ENCODE data around the gene BAD. TPM values are rescaled to one million over a fixed set of nuclear protein-coding genes. Genes with fewer than 3 reads are reported as not detected.
A peak's percentile ranks its signal among the peaks of the same experiment; 100 is the strongest.

Gene BAD
- total RNA-seq, 1 donor from 2014 or later: 36.0 TPM

GRCh38 chr11:64297699-64298358, 13.4 kb upstream of the BAD start:
- no peak for DNase-seq (ENCODE audit: low spot score)
- ATAC-seq: no peak

- DNase-seq (ENCODE audit: low spot score) (no peak), ATAC-seq (no peak)
These were observed 12.6 kb upstream of the BAD start for GRCh38 chr11:64296830-64297698.

GRCh38 chr11:64296236-64296635, 11.8 kb upstream of the BAD start:
- DNase-seq (ENCODE audit: low spot score) (no peak), ATAC-seq (no peak)

GRCh38 chr11:64295760-64296159, 11.3 kb upstream of the BAD start:
- no peak for ATAC-seq
- DNase-seq (ENCODE audit: low spot score): no peak

GRCh38 chr11:64294774-64295173, 10.3 kb upstream of the BAD start:
- ATAC-seq (no peak), DNase-seq (ENCODE audit: low spot score) (no peak)

GRCh38 chr11:64292460-64293254, 8.2 kb upstream of the BAD start:
- DNase-seq (ENCODE audit: low spot score) (no peak), ATAC-seq (no peak)

- ATAC-seq (peak; percentile 12), DNase-seq (ENCODE audit: low spot score) (no peak)
These were observed 7.4 kb upstream of the BAD start for GRCh38 chr11:64291752-64292459.

- no peak for DNase-seq (ENCODE audit: low spot score)
- ATAC-seq: no peak
These were observed 6.8 kb upstream of the BAD start, which contains the start of gene KCNK4 for GRCh38 chr11:64291262-64291751. Gene KCNK4, plus strand, starts transcription at chr11:64291302. Its CDS starts 1,717 bp downstream, at chr11:64293019.

GRCh38 chr11:64290352-64291261, 6.1 kb upstream of the BAD start:
- ATAC-seq (no peak), DNase-seq (ENCODE audit: low spot score) (no peak)

- ATAC-seq (no peak), DNase-seq (ENCODE audit: low spot score) (no peak)
These were observed 4.6 kb upstream of the BAD start for GRCh38 chr11:64289002-64289564.

- no peak for DNase-seq (ENCODE audit: low spot score)
- ATAC-seq: no peak
These were observed 3.9 kb upstream of the BAD start for GRCh38 chr11:64288353-64288750.

GRCh38 chr11:64287676-64288352, 3.3 kb upstream of the BAD start:
- no peak for ATAC-seq
- DNase-seq (ENCODE audit: low spot score): no peak

- ATAC-seq (no peak), DNase-seq (ENCODE audit: low spot score) (no peak)
These were observed 2.3 kb upstream of the BAD start for GRCh38 chr11:64286801-64287159.

GRCh38 chr11:64285885-64286800, 1.7 kb upstream of the BAD start:
- ATAC-seq: peak; percentile 50
- peak; percentile 73 for DNase-seq (ENCODE audit: low spot score)

- DNase-seq (ENCODE audit: low spot score) (peak; percentile 90), ATAC-seq (peak; percentile 77)
These were observed 758 bp upstream of the BAD start, which contains the start of gene GPR137 for GRCh38 chr11:64284962-64285884. Gene GPR137, plus strand, starts transcription at chr11:64285848. Its CDS starts 677 bp downstream, at chr11:64286525.

- ATAC-seq: no peak
- no peak for DNase-seq (ENCODE audit: low spot score)
These were observed 1.4 kb downstream of the BAD start for GRCh38 chr11:64283092-64283491.
